Kidney capillary endothelial cell (primary cell): ENCODE results near the gene RNF166.

Source experiments
- DNase-seq: peaks from one replicate; pipeline ENCODE4 v3.0.0-alpha.2; 2018; ENCODE audit warnings: low spot score

RNF166 gene

GRCh38 chr16:88692861-88693260 lies 13.3 kb downstream of the RNF166 start:
- DNase-seq = no peak

GRCh38 chr16:88691924-88692560 lies 14.2 kb downstream of the RNF166 start:
- no peak for DNase-seq

GRCh38 chr16:88691129-88691813 lies 14.9 kb downstream of the RNF166 start:
- DNase-seq = no peak

- DNase-seq = no peak
Measured at GRCh38 chr16:88690341-88691128, 15.7 kb downstream of the RNF166 start.

- no peak for DNase-seq
Measured at GRCh38 chr16:88688013-88688778, 18.0 kb downstream of the RNF166 start.

GRCh38 chr16:88687676-88688012 lies 18.6 kb downstream of the RNF166 start:
- no peak for DNase-seq

- DNase-seq = no peak
Measured at GRCh38 chr16:88687254-88687576, 19.0 kb downstream of the RNF166 start.

- DNase-seq = no peak
Measured at GRCh38 chr16:88686439-88687253, 19.6 kb downstream of the RNF166 start, which contains the start of gene SNAI3. Gene SNAI3 (minus strand): TSS chr16:88686507. CDS start chr16:88686406, 101 bp downstream.

- DNase-seq = no peak
Measured at GRCh38 chr16:88686062-88686438, 20.2 kb downstream of the RNF166 start.

- no peak for DNase-seq
Measured at GRCh38 chr16:88685156-88686061, 20.8 kb downstream of the RNF166 start.

- no peak for DNase-seq
Measured at GRCh38 chr16:88684569-88685155, 21.5 kb downstream of the RNF166 start.

GRCh38 chr16:88681709-88682451 lies 24.3 kb downstream of the RNF166 start:
- DNase-seq = no peak

GRCh38 chr16:88681084-88681680 lies 25.0 kb downstream of the RNF166 start:
- DNase-seq = no peak

GRCh38 chr16:88680554-88681083 lies 25.6 kb downstream of the RNF166 start:
- no peak for DNase-seq

- no peak for DNase-seq
Measured at GRCh38 chr16:88678224-88678979, 27.8 kb downstream of the RNF166 start.

- DNase-seq = no peak
Measured at GRCh38 chr16:88677721-88678120, 28.5 kb downstream of the RNF166 start.

- DNase-seq = no peak
Measured at GRCh38 chr16:88676502-88677242, 29.5 kb downstream of the RNF166 start.
